Stimulated activated CD8-positive, alpha-beta memory T cell treated with anti-CD3 and anti-CD28 coated beads, Interleukin-15, amount 100 ng/mL, for 48 hours (primary cell): ENCODE data around the gene CNPPD1.
"Not testable (repeated sequence)": the region's sequence is repeated elsewhere in the genome, so short reads cannot be mapped to it uniquely, and the experiment has no call there.

Source experiments
- DNase-seq, 2 donors: peaks; one replicate each; pipeline ENCODE4 v3.0.0-alpha.2; 2020; ENCODE audit warnings: low read depth in 2 of 2

CNPPD1 gene

DNA sequence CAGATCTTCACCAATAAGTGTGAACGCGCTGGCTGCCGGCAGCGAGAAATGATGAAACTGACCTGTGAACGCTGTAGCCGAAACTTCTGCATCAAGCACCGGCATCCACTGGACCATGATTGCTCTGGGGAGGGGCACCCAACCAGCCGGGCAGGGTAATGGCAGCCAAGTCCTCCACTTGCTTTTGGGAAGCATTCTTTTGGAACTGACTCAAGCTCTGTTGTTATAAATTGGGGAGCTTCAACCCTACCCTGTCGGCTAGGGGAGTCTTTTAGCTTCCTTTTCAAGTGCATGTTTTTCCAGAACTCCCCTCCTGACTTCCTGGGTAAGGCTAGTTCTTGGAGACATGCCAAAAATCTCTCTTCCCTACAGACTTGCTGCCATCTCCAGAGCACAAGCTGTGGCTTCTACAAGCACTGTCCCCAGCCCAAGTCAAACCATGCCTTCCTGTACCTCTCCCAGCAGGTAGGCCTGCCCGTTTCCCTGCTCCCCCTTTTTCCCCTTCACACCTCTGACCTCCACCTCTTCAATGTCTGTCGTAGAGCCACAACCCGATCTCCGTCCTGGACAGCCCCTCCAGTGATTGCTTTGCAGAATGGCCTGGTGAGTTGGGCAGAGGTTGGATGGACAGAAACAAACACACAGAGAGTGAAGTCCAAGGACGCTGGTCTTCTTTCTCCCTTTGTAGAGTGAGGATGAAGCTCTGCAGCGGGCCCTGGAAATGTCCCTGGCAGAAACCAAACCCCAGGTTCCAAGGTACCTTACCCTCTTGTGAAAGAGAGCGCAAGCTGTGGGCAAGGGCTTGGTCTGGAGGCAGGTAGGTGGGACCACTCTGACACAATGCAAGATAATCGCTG is 31.4 kb upstream of the CNPPD1 start:
- no peak for DNase-seq

DNA sequence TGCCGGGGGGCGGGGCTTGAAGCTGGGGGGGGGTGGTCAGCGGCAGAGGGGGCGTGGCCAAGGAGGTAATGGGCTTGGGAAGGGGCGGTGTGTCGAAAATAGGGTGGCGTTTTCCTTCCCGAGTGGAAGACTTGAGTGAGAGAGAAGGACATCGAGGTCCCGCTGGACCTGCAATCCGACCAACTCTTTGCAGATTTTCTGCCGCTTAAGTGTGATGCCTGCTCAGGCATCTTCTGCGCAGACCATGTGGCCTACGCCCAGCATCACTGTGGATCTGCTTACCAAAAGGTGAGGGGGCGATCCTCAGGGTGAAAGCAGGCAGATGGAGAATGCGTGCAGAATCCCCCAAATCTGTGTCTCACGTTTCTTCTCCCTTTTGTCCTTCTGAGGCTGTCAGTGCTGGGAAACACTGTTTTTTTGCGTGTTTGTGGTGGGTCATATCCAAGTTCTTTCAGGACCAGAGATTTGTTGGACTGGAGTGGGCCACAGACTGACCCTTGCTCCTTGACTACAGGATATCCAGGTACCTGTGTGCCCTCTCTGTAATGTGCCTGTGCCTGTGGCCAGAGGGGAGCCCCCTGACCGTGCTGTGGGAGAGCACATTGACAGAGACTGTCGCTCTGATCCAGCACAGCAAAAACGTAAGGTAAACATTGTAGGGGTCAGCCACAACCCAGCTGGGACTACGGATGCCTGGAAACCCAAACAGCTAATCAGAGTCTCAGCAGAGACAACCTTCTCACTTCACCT is 30.6 kb upstream of the CNPPD1 start:
- DNase-seq = no peak

DNA sequence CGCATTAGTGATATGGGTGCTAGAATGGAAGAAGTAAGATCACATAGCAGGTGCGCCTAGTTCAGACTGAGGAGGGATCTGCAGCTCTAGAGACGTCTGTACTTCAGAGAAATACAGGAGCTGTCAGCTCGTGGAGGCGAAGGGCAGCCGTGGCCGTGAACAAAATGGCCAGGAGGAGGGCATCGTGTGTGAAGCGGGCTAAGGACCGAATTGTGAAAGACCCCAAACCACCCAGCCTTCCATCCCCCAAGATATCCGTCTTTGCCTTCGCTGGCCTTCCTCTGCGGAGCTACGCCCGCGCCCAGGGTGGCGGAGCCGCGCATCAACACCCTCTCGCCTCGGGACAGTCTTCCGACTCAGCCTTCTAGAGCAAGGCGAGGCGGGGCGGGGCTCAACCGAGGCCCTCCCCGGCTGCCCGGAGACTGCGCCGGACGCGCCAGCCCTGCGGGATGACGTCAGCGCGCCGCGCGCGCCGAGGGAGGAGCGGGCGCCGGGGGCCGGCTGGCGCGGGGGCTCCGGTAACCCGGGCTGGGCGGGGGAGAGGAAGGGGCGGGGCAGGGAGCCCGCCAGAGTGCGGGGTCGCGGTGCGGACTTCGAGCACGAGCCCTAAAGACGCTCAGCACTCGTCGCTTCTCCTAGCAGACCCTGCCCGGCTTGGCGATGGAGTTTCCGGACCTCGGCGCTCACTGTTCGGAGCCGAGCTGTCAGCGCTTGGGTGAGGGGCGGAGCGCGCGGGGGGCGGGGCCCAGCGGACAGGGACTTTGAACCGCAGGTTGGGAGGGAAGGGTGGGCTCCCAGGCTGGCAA is 29.8 kb upstream of the CNPPD1 start, which contains the start of gene ZFAND2B:
Gene ZFAND2B (plus strand): TSS at position 455 of the 806 bp plus-strand sequence. CDS start 206 bp downstream, at position 661.
- peak; percentile 93 for DNase-seq

DNA sequence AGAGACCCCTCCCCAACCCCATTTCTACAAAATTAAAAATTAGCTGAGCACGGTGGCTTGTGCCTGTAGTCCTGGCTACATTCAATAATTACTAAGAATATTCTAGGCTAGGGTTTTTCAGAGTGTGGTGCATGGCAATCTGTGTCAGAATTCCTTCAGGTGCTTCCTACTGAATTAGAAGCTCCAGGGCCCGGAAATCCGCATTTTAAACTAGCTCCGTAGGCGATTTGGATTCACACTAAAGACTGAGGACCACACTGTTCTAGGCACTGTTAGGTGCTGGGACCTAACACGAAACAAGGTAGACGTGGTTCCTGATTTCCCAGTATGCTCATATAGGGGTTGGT is 29.2 kb upstream of the CNPPD1 start:
- no peak for DNase-seq

DNA sequence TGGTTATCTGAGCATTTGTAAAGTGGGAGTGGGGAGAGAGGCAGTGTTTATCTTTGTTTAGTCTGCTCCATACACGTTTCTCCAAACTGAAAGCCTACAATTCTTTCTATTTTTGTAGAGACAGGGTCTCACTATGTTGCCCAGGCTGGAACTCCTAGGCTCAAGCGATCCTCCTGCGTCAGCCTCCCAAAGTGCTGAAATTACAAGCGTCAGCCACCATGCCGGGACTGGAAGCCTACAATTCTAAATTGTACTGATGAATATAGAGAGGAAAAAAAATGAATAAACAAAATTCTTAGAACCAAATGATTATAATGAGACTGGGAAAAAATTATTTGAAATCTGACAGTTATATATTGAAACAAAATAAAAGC is 28.4 kb upstream of the CNPPD1 start:
- no peak for DNase-seq

DNA sequence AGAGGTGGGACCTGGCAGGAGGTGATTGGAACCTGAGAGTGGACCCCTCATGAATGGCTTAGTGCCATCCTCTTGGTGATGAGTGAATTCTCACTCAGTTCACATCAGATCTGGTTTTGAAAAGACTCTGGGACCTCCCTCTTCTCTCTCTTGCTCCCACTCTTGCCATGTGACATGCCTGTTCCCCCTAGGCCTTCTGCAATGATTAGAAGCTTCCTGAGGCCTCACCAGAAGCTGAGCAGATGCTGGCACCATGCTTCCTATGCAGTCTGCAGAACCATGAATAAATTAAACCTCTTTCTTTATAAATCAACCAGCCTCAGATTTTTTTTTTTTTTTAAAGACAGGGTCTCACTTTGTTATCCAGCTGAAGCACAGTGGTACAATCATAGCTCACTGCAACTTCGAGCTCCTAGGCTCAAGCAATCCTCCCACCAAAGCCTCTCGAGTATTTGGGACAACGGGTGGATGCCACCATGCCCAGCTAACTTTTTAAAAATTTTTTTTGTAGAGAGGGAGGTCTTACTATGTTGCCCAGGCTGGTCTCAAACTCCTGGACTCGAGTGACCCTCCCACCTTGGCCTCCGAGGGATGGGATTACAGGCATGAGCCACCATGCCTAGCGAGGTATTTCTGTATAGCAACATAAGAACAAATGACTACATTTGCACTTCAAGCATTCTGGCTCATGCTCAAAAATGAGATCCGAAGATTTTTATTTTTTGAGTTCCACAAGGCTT is 27.9 kb upstream of the CNPPD1 start:
- DNase-seq = no peak

DNA sequence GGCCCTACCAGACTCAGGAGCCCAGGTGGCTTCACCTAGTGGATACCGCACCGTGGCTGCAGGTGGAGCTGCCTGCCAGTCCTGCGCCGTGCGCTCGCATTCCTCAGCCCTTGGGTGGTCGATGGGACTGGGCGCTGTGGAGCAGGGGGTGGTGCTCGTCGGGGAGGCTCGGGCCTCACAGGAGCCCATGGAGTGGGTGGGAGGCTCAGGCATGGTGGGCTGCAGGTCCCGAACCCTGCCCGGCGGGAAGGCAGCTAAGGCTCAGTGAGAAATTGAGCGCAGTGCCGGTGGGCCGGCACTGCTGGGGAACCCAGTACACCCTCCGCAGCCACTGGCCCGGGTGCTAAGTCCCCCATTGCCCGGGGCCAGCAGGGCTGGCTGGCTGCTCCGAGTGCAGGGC is 24.6 kb upstream of the CNPPD1 start:
- DNase-seq = not testable (repeated sequence)

DNA sequence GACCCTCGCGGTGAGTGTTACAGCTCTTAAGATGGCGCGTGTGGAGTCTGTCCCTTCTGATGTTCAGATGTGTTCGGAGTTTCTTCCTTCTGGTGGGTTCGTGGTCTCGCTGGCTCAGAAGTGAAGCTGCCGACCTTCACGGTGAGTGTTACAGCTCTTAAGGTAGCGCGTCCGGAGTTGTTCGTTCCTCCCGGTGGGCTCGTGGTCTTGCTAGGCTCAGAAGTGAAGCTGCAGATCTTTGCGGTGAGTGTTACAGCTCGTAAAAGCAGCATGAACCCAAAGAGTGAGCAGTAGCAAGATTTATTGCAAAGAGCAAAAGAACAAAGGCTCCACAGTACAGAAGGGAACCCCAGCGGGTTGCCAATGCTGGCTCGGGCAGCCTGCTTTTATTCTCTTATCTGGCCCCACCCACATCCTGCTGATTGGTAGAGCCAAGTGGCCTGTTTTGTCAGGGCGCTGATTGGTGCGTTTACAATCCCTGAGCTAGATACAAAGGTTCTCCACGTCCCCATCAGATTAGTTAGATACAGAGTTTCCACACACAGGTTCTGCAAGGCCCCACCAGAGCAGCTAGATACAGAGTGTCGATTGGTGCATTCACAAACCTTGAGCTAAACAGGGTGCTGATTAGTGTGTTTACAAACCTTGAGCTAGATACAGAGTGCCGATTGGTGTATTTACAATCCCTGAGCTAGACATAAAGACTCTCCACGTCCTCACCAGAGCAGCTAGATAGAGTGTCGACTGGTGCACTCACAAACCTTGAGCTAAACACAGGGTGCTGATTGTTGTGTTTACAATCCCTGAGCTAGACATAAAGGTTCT is 24.0 kb upstream of the CNPPD1 start:
- DNase-seq = not testable (repeated sequence)

DNA sequence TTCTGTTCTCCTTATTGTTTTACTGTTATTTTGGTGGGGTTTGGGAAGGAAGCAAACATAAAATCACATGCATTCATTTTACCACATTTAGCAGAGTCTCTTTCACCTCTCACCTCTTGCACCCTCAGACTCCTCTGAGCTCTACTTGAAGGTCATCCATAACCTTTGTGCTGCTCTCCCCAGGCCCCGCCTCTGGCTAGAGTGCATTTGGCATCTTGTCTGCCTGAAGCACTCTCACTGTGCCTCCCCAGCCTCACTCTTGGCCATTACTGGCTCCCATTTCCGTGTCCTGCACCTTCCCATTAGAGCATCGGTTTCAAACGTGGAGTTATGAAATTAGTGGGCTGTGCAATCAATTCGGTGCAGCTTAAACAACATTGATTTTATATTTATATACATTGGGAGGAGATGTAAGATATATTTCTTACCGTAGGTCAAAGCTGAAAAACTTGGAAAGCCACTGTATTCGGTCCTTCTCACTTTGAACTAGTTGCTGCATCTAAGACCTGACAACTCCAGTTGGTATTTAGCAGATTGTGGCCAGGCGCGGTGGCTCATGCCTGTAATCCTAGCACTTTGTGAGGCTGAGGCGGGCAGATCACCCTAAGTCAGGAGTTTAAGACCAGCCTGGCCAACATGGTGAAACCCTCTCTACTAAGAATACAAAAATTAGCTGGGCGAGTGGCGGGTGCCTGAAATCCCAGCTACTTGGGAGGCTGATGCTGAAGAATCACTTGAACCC is 22.9 kb upstream of the CNPPD1 start:
- no peak for DNase-seq

DNA sequence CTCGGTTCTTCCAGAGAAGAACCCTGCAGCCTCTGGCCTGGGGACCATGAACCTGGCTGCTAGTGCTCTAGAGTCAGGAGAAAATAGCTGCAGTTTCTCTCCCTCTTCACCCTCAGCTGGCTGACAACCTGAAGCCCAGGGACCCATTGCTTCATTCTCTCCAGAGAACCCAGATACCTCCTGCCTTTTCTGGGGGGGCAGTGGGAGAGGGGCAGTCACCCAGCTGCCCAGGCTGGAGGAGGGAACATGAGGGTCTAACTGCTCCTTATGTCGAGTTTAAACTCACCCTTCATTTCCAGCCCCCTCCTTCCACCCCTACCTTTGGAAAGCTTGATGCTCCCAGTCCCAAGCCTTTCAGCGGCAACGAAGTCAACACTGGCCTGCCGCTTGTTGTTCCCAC is 22.2 kb upstream of the CNPPD1 start:
- no peak for DNase-seq

DNA sequence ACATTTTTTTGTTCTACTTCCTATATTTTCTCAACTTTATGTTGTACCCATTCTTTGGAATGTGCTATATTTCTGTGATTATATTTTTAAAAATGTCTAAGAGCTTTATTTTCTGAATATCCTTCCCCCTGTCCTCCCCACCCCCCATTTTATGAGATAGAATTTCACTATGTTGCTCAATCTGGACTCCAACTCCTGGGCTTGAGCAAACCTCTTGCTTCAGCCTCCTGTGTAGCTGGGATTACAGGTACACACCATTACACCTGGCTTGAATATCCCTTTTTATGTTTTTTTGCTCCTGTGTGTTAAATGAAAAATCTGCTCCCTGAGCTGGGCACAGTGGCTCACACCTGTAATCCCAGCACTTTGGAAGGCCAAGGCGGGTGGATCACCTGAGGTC is 20.7 kb upstream of the CNPPD1 start:
- no peak for DNase-seq

DNA sequence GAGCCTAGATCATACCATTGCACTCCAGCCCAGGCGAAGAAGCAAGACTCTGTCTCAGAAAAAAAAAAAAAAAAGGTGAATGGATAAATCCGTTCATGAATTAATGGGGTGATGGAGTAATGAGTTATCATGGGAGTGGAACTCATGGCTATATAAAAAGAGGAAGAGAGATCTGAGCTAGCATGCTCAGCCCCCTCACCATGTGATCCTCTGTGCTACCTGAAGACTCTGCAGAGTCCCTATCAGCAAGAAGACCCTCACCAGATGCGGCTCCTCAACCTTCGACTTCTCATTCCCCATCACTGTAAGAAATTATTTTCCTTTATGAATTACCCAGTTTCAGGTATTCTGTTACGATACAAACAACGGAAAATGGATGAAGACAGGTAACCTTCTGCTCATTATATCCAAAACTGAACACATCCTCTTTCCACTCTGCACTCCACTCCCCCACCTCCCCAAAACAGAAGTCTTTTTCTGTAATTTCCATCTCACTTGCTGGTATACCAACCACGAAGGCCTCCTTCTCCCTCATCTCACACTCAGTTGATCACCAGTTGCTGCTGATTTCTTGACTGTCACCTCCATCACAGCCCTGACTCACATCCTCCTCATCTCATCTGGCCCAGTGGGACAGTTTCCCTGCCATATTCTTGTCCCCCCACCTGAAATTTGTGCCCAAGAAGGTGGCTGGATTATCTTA is 10.2 kb upstream of the CNPPD1 start:
- DNase-seq = no peak

DNA sequence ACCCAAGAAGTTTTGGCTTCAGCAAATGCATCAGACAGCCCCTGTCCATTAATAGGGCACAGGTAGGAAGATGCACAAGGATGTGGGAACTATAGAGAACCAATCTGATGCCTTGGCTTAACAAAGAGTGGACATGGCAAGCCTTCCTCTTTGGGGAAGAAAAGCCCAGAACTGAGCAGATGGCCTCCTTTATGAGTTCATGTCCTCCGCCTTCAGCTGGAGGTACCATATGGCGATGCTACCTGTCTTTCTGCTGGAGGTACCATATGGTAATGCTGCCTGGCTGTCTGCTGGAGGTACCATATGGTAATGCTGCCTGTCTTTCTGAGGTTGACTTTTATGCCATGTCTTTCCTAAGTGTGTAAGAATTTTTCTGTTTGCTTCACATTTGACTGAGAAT is 7.4 kb upstream of the CNPPD1 start:
- DNase-seq = no peak

DNA sequence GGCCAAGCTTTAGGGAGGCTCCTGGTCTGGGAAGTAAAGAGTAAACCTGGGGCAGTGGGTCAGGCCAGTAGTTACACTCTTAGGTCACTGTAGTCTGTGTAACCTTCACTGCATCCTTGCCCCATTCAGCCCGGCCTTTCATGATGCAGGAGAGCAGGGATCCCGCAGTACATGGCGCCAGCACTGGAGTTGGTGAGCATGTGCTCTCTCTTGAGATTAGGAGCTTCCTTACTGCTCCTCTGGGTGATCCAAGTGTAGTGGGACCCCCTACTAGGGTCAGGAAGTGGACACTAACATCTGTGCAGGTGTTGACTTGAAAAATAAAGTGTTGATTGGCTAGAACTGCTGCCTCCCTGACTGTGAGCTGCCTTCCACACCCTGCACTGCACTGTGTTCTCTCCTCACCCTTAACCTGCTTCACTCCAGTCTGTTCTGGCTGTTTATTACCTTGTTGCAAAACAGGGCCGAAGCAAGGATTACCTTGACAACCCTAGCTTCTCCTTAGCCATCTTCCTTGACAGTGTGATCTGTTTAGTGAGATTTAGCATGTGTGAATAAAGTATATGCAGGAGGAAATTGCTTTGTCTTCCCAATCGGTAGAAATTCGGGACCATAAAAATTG is 6.5 kb upstream of the CNPPD1 start:
- no peak for DNase-seq

DNA sequence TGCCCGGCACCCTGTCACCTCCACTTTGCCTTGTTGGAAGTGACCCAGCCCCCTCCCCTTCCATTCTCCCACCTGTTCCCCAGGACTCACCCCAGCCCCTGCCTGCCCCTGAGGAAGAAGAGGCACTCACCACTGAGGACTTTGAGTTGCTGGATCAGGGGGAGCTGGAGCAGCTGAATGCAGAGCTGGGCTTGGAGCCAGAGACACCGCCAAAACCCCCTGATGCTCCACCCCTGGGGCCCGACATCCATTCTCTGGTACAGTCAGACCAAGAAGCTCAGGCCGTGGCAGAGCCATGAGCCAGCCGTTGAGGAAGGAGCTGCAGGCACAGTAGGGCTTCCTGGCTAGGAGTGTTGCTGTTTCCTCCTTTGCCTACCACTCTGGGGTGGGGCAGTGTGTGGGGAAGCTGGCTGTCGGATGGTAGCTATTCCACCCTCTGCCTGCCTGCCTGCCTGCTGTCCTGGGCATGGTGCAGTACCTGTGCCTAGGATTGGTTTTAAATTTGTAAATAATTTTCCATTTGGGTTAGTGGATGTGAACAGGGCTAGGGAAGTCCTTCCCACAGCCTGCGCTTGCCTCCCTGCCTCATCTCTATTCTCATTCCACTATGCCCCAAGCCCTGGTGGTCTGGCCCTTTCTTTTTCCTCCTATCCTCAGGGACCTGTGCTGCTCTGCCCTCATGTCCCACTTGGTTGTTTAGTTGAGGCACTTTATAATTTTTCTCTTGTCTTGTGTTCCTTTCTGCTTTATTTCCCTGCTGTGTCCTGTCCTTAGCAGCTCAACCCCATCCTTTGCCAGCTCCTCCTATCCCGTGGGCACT is 5.8 kb upstream of the CNPPD1 start:
- no peak for DNase-seq

DNA sequence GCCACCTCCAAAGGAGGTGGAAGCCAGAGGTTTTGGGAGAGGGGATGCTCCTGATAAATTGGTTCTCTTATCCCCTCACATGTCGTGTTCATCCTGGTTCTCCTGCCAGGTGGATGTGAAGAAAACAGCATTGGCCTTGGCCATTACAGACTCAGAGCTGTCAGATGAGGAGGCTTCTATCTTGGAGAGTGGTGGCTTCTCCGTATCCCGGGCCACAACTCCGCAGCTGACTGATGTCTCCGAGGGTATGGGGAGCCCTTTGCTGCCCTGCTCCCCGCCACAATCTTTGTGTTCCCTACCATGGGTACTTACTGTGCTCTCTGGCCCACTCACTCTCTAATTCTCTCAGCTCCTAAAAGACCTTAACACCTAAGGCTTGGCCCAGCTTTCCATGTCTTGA is 4.8 kb upstream of the CNPPD1 start:
- no peak for DNase-seq

DNA sequence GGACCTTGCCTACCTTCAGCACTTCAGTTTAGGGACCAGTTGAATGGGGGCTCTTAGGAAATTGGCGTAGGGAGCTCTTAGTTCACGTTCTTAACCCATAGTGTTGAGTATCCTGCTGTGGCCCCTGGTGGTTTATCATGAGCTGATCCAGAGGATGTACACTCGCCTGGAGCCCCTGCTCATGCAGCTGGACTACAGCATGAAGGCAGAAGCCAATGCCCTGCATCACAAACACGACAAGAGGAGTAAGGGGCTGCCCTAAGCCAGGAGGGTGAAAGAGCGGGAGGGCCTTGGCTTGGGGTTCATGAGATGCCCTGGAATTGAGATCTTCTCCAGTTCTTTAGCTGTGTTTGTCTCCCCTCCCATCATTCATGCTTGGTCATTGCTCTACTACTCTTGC is 4.2 kb upstream of the CNPPD1 start:
- DNase-seq = no peak
